OCI-LY1 (cell line): ENCODE data around the gene GGA2.

ENCODE experiments used
- H2AFZ ChIP-seq: fragments of 200-600 bp; sonication (generic), shearing (Covaris generic); 2 replicates; pipeline ENCODE4 v1.6.0; 2014; ENCODE audit warnings: antibody characterized with exemption, mild to moderate bottlenecking, low read length
- H3F3A ChIP-seq: fragments of 200-600 bp; sonication (generic), shearing (Covaris generic); 2 replicates; pipeline ENCODE4 v1.6.0; 2014; ENCODE audit warnings: mild to moderate bottlenecking, antibody characterized with exemption, low read length, moderate library complexity; ENCODE audit not compliant: insufficient read depth
- H3K27ac ChIP-seq: fragments of 200-600 bp; sonication (generic); 2 replicates; pipeline ENCODE4 v1.5.1; 2014; ENCODE audit warnings: low read length, mixed run types, mild to moderate bottlenecking, low read depth; ENCODE audit not compliant: poor library complexity, severe bottlenecking
- H3K27me3 ChIP-seq: fragments of 200-600 bp; sonication (generic); 2 replicates; pipeline ENCODE4 v1.6.0; 2014; ENCODE audit warnings: antibody characterized with exemption, mild to moderate bottlenecking, low read length, moderate library complexity; ENCODE audit not compliant: insufficient read depth
- H3K36me3 ChIP-seq: fragments of 200-600 bp; sonication (generic); 2 replicates; pipeline ENCODE4 v1.6.1; 2014; ENCODE audit warnings: mild to moderate bottlenecking, antibody characterized with exemption, low read length, moderate library complexity, mixed read lengths; ENCODE audit not compliant: insufficient read depth
- H3K4me1 ChIP-seq: fragments of 200-600 bp; sonication (generic); 2 replicates; pipeline ENCODE4 v1.5.1; 2014; ENCODE audit warnings: mild to moderate bottlenecking, low read length, moderate library complexity; ENCODE audit not compliant: insufficient read depth, severe bottlenecking
- H3K4me2 ChIP-seq: fragments of 200-600 bp; sonication (generic), shearing (Covaris generic); 2 replicates; pipeline ENCODE4 v1.6.1; 2014; ENCODE audit warnings: low read length
- H3K4me3 ChIP-seq: fragments of 200-600 bp; sonication (generic); 2 replicates; pipeline ENCODE4 v1.5.1; 2014; ENCODE audit warnings: low read length, low read depth, mild to moderate bottlenecking, mixed read lengths; ENCODE audit not compliant: poor library complexity, severe bottlenecking
- H3K79me2 ChIP-seq: fragments of 200-600 bp; shearing (Covaris generic); 2 replicates; pipeline ENCODE4 v1.6.1; 2016; ENCODE audit warnings: mixed run types, low read length, mixed read lengths; ENCODE audit not compliant: insufficient read depth
- H3K9ac ChIP-seq: fragments of 200-600 bp; sonication (generic), shearing (Covaris generic); 2 replicates; pipeline ENCODE4 v1.6.1; 2014; ENCODE audit warnings: mild to moderate bottlenecking, low read length, mixed read lengths
- H3K9me2 ChIP-seq: fragments of 200-600 bp; sonication (generic), shearing (Covaris generic); 2 replicates; pipeline ENCODE4 v1.6.1; 2014; ENCODE audit warnings: low read depth, mild to moderate bottlenecking, low read length, mixed read lengths
- H3K9me3 ChIP-seq: fragments of 200-600 bp; shearing (Covaris generic); 2 replicates; pipeline ENCODE4 v1.6.1; 2014; ENCODE audit warnings: low read length, mixed read lengths
- H4K20me1 ChIP-seq: fragments of 200-600 bp; sonication (generic), shearing (Covaris generic); 2 replicates; pipeline ENCODE4 v1.6.0; 2016; ENCODE audit warnings: mild to moderate bottlenecking, low read length; ENCODE audit not compliant: insufficient read depth
- CTCF ChIP-seq: fragments of 200-600 bp; sonication (generic), shearing (Covaris generic); IDR thresholded peaks from 2 replicates; pipeline ENCODE4 v1.5.1; 2017; ENCODE audit warnings: mild to moderate bottlenecking, antibody characterized with exemption, low read length, moderate library complexity, mixed read lengths
- EZH2 ChIP-seq: fragments of 200-600 bp; sonication (generic), shearing (Covaris generic); IDR thresholded peaks from 2 replicates; pipeline ENCODE4 v1.8.0; 2017; ENCODE audit warnings: borderline replicate concordance, mixed run types, mild to moderate bottlenecking, antibody characterized with exemption, low read length, moderate library complexity, mixed read lengths

Gene GGA2

DNA sequence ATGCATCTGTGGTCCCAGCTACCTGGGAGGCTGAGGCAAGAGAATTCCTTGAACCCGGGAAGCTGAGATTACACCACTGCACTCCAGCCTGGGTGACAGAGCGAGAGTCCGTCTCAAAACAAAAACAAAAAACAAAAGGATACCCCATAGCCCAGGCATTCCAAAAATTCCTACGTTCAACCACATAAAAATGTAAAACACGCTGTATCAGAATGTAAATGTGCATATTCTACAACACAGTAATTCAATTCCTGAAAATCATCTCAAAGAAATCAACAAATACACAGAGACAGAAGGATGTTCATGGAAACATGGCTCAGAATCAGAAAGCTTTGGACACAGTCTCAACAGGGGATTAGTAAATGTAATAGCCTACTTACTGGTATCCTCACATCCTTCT is 90.3 kb downstream of the GGA2 start:
- H3K4me1 ChIP-seq: no peaks in the 10 kb centered on the region
- no peaks in the 10 kb centered on the region for H3F3A ChIP-seq
- H3K79me2 ChIP-seq: no peaks in the 10 kb centered on the region
- no peaks in the 10 kb centered on the region for H3K9me2 ChIP-seq
- no peaks in the 10 kb centered on the region for H3K27me3 ChIP-seq
- TF ChIP-seq CTCF (no peak), EZH2 (no peak)
- no peaks in the 10 kb centered on the region for H4K20me1 ChIP-seq
- peaks cover 16% of the 10 kb centered on the region; the same call in 1 of the 2 replicates for H3K36me3 ChIP-seq
- H3K27ac ChIP-seq: no peak overlapping the region
- no peak overlapping the region for H3K9ac ChIP-seq
- no peaks in the 10 kb centered on the region for H3K9me3 ChIP-seq
- no peak overlapping the region for H2AFZ ChIP-seq
- no peak overlapping the region for H3K4me2 ChIP-seq
- no peak overlapping the region for H3K4me3 ChIP-seq

- no peak overlapping the region for H2AFZ ChIP-seq
- H3K9me2 ChIP-seq: no peaks in the 10 kb centered on the region
- H3K4me2 ChIP-seq: no peak overlapping the region
- H3K4me1 ChIP-seq: no peaks in the 10 kb centered on the region
- no peaks in the 10 kb centered on the region for H4K20me1 ChIP-seq
- no peaks in the 10 kb centered on the region for H3K27me3 ChIP-seq
- H3K9ac ChIP-seq: no peak overlapping the region
- H3F3A ChIP-seq: no peaks in the 10 kb centered on the region
- no peak overlapping the region for H3K27ac ChIP-seq
- TF ChIP-seq CTCF (no peak), EZH2 (no peak)
- peaks cover 28% of the 10 kb centered on the region; the same call in 1 of the 2 replicates for H3K36me3 ChIP-seq
- no peak overlapping the region for H3K4me3 ChIP-seq
- no peaks in the 10 kb centered on the region for H3K9me3 ChIP-seq
- H3K79me2 ChIP-seq: no peaks in the 10 kb centered on the region
Measured at GRCh38 chr16:23416816-23417215, 93.5 kb downstream of the GGA2 start.

- TF ChIP-seq CTCF (no peak), EZH2 (no peak)
- Histone ChIP-seq H3F3A (no peaks in the 10 kb centered on the region), H3K9me3 (no peaks in the 10 kb centered on the region)
Measured at GRCh38 chr16:23414731-23415130, 95.6 kb downstream of the GGA2 start.

More at GRCh38 chr16:23414731-23415130, 95.6 kb downstream of the GGA2 start:
- Histone ChIP-seq H3K27ac (no peak overlapping the region), H3K36me3 (peaks cover 23% of the 10 kb centered on the region; the same call in 1 of the 2 replicates), H3K4me3 (no peak overlapping the region), H3K9ac (no peak overlapping the region), H3K4me2 (no peak overlapping the region), H3K9me2 (no peaks in the 10 kb centered on the region), H4K20me1 (no peaks in the 10 kb centered on the region), H2AFZ (no peak overlapping the region), H3K79me2 (no peaks in the 10 kb centered on the region), H3K4me1 (no peaks in the 10 kb centered on the region), H3K27me3 (no peaks in the 10 kb centered on the region)
